ENCODE results near the gene ATP5F1D.
"Not testable (repeated sequence)": the region's sequence is repeated elsewhere in the genome, so short reads cannot be mapped to it uniquely, and the experiment has no call there.

The ATP5F1D gene

GRCh38 chr19:1241417-1242095 is at the start of gene ATP5F1D:
TSS of gene ATP5F1D (plus strand) at chr19:1241751. CDS start at chr19:1241851, 100 bp downstream.
- DNase-seq: peak; percentile 93

- DNase-seq: no peak
These were observed 42.0 kb upstream of the ATP5F1D start for GRCh38 chr19:1199531-1199930.

- DNase-seq: not testable (repeated sequence)
These were observed 40.9 kb upstream of the ATP5F1D start for GRCh38 chr19:1200614-1201013.

GRCh38 chr19:1205114-1206099 is 36.1 kb upstream of the ATP5F1D start, which contains the start of gene STK11:
TSS of gene STK11 (plus strand) at chr19:1205778. CDS start at chr19:1206914, 1,136 bp downstream.
- DNase-seq: peak; percentile 98

- DNase-seq: no peak
These were observed 35.2 kb upstream of the ATP5F1D start for GRCh38 chr19:1206150-1206863.

- no peak for DNase-seq
These were observed 34.6 kb upstream of the ATP5F1D start for GRCh38 chr19:1206864-1207450.

GRCh38 chr19:1208830-1209229 is 32.7 kb upstream of the ATP5F1D start:
- DNase-seq: not testable (repeated sequence)

- no peak for DNase-seq
These were observed 31.4 kb upstream of the ATP5F1D start for GRCh38 chr19:1210227-1210538.

- no peak for DNase-seq
These were observed 29.9 kb upstream of the ATP5F1D start for GRCh38 chr19:1211494-1212234.

GRCh38 chr19:1213391-1214286 is 27.9 kb upstream of the ATP5F1D start:
- no peak for DNase-seq

- DNase-seq: no peak
These were observed 27.2 kb upstream of the ATP5F1D start for GRCh38 chr19:1214299-1214861.

- no peak for DNase-seq
These were observed 26.5 kb upstream of the ATP5F1D start for GRCh38 chr19:1214862-1215731.

GRCh38 chr19:1216756-1217155 is 24.8 kb upstream of the ATP5F1D start:
- DNase-seq: no peak

- no peak for DNase-seq
These were observed 24.2 kb upstream of the ATP5F1D start for GRCh38 chr19:1217366-1217765.

- no peak for DNase-seq
These were observed 22.6 kb upstream of the ATP5F1D start for GRCh38 chr19:1218751-1219567.

- no peak for DNase-seq
These were observed 21.6 kb upstream of the ATP5F1D start for GRCh38 chr19:1219786-1220476.

- no peak for DNase-seq
These were observed 21.0 kb upstream of the ATP5F1D start for GRCh38 chr19:1220477-1220930.

All from COR-L47 (cell line).